Activated CD4-positive, CD25-positive, alpha-beta regulatory T cell treated with anti-CD3 and anti-CD28 coated beads, Interleukin-2, amount 50 U/mL, for 24 hours (primary cell): ENCODE data around the gene GYPB.
"Not testable (repeated sequence)": the region's sequence is repeated elsewhere in the genome, so short reads cannot be mapped to it uniquely, and the experiment has no call there.

Source experiments
- ATAC-seq, 2 donors: fragments of 150-1000 bp; cut with Tn5 transposase; one replicate each; pipeline ENCODE4 v1.10.0; 2021; ENCODE audit warnings: mild to moderate bottlenecking in 1 of 2, moderate library complexity in 1 of 2

GYPB gene

GRCh38 chr4:144008602-144009001, 10.6 kb downstream of the GYPB start:
- not testable (repeated sequence) for ATAC-seq

GRCh38 chr4:144007960-144008359, 11.2 kb downstream of the GYPB start:
- not testable (repeated sequence) for ATAC-seq

- not testable (repeated sequence) for ATAC-seq
Measured at GRCh38 chr4:144006200-144006803, 12.9 kb downstream of the GYPB start.

- ATAC-seq, result not testable (repeated sequence)
Measured at GRCh38 chr4:144005558-144005953, 13.6 kb downstream of the GYPB start.

- not testable (repeated sequence) for ATAC-seq
Measured at GRCh38 chr4:144004868-144005557, 14.2 kb downstream of the GYPB start.

- not testable (repeated sequence) for ATAC-seq
Measured at GRCh38 chr4:144003890-144004265, 15.3 kb downstream of the GYPB start.

GRCh38 chr4:144003205-144003889, 15.8 kb downstream of the GYPB start:
- ATAC-seq, result not testable (repeated sequence)

GRCh38 chr4:144000331-144000995, 18.7 kb downstream of the GYPB start:
- not testable (repeated sequence) for ATAC-seq

GRCh38 chr4:143996193-143996592, 23.0 kb downstream of the GYPB start:
- not testable (repeated sequence) for ATAC-seq

- peak in 1 of 2 donors; percentile 17 for ATAC-seq
Measured at GRCh38 chr4:143991761-143992160, 27.4 kb downstream of the GYPB start.

GRCh38 chr4:143990717-143991116, 28.5 kb downstream of the GYPB start:
- ATAC-seq, result not testable (repeated sequence)

GRCh38 chr4:143986180-143986579, 33.0 kb downstream of the GYPB start:
- no peak for ATAC-seq

GRCh38 chr4:143980776-143981175, 38.4 kb downstream of the GYPB start:
- not testable (repeated sequence) for ATAC-seq

GRCh38 chr4:143975527-143975926, 43.7 kb downstream of the GYPB start:
- ATAC-seq, result not testable (repeated sequence)

GRCh38 chr4:143974021-143974420, 45.2 kb downstream of the GYPB start:
- ATAC-seq, result not testable (repeated sequence)

GRCh38 chr4:143961075-143961474, 58.1 kb downstream of the GYPB start:
- ATAC-seq, result no peak

GRCh38 chr4:143955306-143955705, 63.9 kb downstream of the GYPB start:
- not testable (repeated sequence) for ATAC-seq

- not testable (repeated sequence) for ATAC-seq
Measured at GRCh38 chr4:143951458-143951972, 67.7 kb downstream of the GYPB start.

- ATAC-seq, result not testable (repeated sequence)
Measured at GRCh38 chr4:143950967-143951366, 68.2 kb downstream of the GYPB start.

GRCh38 chr4:143950185-143950584, 69.0 kb downstream of the GYPB start:
- not testable (repeated sequence) for ATAC-seq

GRCh38 chr4:143947493-143947892, 71.7 kb downstream of the GYPB start:
- ATAC-seq, result not testable (repeated sequence)
